ENCODE measurements around the gene C4orf17.

GRCh38 chr4:99471349-99471748, 39.5 kb upstream of the C4orf17 start:
- no peak for TF ChIP-seq CTCF (conservative IDR thresholded peaks at IDR 0.05 in 1 of 2, IDR thresholded peaks at IDR 0.05 in 1 of 2; ENCODE audit: extremely low read depth in 1 of 2, insufficient read depth in 1 of 2, low read depth in 1 of 2, low read length in 2 of 2)
- no peak for TF ChIP-seq EZH2 (IDR thresholded peaks at IDR 0.05; ENCODE audit: borderline replicate concordance, low read length)
